ENCODE results near the gene SEPTIN8. TPM values are rescaled to one million over a fixed set of nuclear protein-coding genes. Genes with fewer than 3 reads are reported as not detected.

The SEPTIN8 gene
- polyA plus RNA-seq, 1 donor (not counting 4 experiments of a cell fraction or from before 2014, with no cell fraction given): 46.4 TPM

- DNase-seq (ENCODE audit: low read depth, low spot score): no peak
Observed at GRCh38 chr5:132773601-132774355, 3.3 kb downstream of the SEPTIN8 start.

GRCh38 chr5:132773114-132773513, 3.9 kb downstream of the SEPTIN8 start:
- Histone ChIP-seq H3K27ac (ENCODE audit: control insufficient read depth, insufficient read depth, low read length) (no peak overlapping the region), H3K4me2 (ENCODE audit: control insufficient read depth, extremely low read depth, insufficient read depth, low read depth, low read length) (no peak overlapping the region), H4K20me1 (ENCODE audit: control insufficient read depth, extremely low read depth, insufficient read depth, low read length) (no peaks in the 10 kb centered on the region), H3K4me3 (ENCODE audit: control insufficient read depth in 2 of 3, extremely low read depth in 1 of 3, insufficient read depth in 2 of 3, low read depth in 1 of 3, low read length in 3 of 3) (no peak overlapping the region), H2AFZ (ENCODE audit: control insufficient read depth, low read length) (no peak overlapping the region), H3K9ac (ENCODE audit: control insufficient read depth, extremely low read depth, insufficient read depth, low read length) (no peak overlapping the region), H3K9me1 (ENCODE audit: control insufficient read depth, extremely low read depth, insufficient read depth, low read length) (peaks cover 2% of the 10 kb centered on the region), H3K9me3 (ENCODE audit: control insufficient read depth, low read depth, low read length) (no peaks in the 10 kb centered on the region), H3K4me1 (ENCODE audit: control insufficient read depth, extremely low read depth, insufficient read depth, low read length) (peaks cover 23% of the 10 kb centered on the region), H3K79me2 (ENCODE audit: control insufficient read depth, insufficient read depth, low read length) (peaks cover 62% of the 10 kb centered on the region), H3K27me3 (ENCODE audit: control insufficient read depth, extremely low read depth, insufficient read depth, low read length) (no peaks in the 10 kb centered on the region), H3K36me3 (ENCODE audit: control insufficient read depth in 2 of 2, extremely low read depth in 1 of 2, insufficient read depth in 2 of 2, low read length in 2 of 2) (peaks cover 0 to 7% of the 10 kb centered on the region in 2 experiments)
- TF ChIP-seq EZH2 (IDR thresholded peaks at IDR 0.05; ENCODE audit: low read length): no peak
- TF ChIP-seq, protein P1, sequence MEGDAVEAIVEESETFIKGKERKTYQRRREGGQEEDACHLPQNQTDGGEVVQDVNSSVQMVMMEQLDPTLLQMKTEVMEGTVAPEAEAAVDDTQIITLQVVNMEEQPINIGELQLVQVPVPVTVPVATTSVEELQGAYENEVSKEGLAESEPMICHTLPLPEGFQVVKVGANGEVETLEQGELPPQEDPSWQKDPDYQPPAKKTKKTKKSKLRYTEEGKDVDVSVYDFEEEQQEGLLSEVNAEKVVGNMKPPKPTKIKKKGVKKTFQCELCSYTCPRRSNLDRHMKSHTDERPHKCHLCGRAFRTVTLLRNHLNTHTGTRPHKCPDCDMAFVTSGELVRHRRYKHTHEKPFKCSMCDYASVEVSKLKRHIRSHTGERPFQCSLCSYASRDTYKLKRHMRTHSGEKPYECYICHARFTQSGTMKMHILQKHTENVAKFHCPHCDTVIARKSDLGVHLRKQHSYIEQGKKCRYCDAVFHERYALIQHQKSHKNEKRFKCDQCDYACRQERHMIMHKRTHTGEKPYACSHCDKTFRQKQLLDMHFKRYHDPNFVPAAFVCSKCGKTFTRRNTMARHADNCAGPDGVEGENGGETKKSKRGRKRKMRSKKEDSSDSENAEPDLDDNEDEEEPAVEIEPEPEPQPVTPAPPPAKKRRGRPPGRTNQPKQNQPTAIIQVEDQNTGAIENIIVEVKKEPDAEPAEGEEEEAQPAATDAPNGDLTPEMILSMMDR (optimal IDR thresholded peaks at IDR 0.05 in 1 of 3, IDR thresholded peaks at IDR 0.05 in 1 of 3, conservative IDR thresholded peaks at IDR 0.05 in 1 of 3; ENCODE audit: extremely low read depth in 1 of 3, insufficient read depth in 2 of 3, low read length in 3 of 3): no peak
- FAIRE-seq: no peak
- DNase-seq (ENCODE audit: low read depth, low spot score): no peak
- dilution Hi-C loops (cut with MboI; ENCODE audit: extremely low pct_ligation_motif_present, low sequenced_read_pairs): no loop called here

More at GRCh38 chr5:132773601-132774355, 3.3 kb downstream of the SEPTIN8 start:
- Histone ChIP-seq H3K36me3 (ENCODE audit: control insufficient read depth in 2 of 2, extremely low read depth in 1 of 2, insufficient read depth in 2 of 2, low read length in 2 of 2) (peaks cover 0 to 7% of the 10 kb centered on the region in 2 experiments), H3K4me2 (ENCODE audit: control insufficient read depth, extremely low read depth, insufficient read depth, low read depth, low read length) (no peak overlapping the region), H3K4me3 (ENCODE audit: control insufficient read depth in 2 of 3, extremely low read depth in 1 of 3, insufficient read depth in 2 of 3, low read depth in 1 of 3, low read length in 3 of 3) (no peak overlapping the region), H4K20me1 (ENCODE audit: control insufficient read depth, extremely low read depth, insufficient read depth, low read length) (no peaks in the 10 kb centered on the region), H3K9ac (ENCODE audit: control insufficient read depth, extremely low read depth, insufficient read depth, low read length) (no peak overlapping the region), H3K4me1 (ENCODE audit: control insufficient read depth, extremely low read depth, insufficient read depth, low read length) (peaks cover 23% of the 10 kb centered on the region), H3K27ac (ENCODE audit: control insufficient read depth, insufficient read depth, low read length) (no peak overlapping the region), H3K27me3 (ENCODE audit: control insufficient read depth, extremely low read depth, insufficient read depth, low read length) (no peaks in the 10 kb centered on the region), H2AFZ (ENCODE audit: control insufficient read depth, low read length) (no peak overlapping the region), H3K79me2 (ENCODE audit: control insufficient read depth, insufficient read depth, low read length) (peaks cover 56% of the 10 kb centered on the region), H3K9me3 (ENCODE audit: control insufficient read depth, low read depth, low read length) (no peaks in the 10 kb centered on the region), H3K9me1 (ENCODE audit: control insufficient read depth, extremely low read depth, insufficient read depth, low read length) (peaks cover 2% of the 10 kb centered on the region)
- dilution Hi-C loops (cut with MboI; ENCODE audit: extremely low pct_ligation_motif_present, low sequenced_read_pairs): no loop called here
- TF ChIP-seq EZH2 (IDR thresholded peaks at IDR 0.05; ENCODE audit: low read length): no peak
- TF ChIP-seq, protein P1 (optimal IDR thresholded peaks at IDR 0.05 in 1 of 3, IDR thresholded peaks at IDR 0.05 in 1 of 3, conservative IDR thresholded peaks at IDR 0.05 in 1 of 3; ENCODE audit: extremely low read depth in 1 of 3, insufficient read depth in 2 of 3, low read length in 3 of 3): no peak
- no peak for FAIRE-seq
